HL-60 (cell line): ENCODE measurements around the gene CD99L2.

Source experiments
- CTCF ChIP-seq: IDR thresholded peaks from one replicate; pipeline ENCODE4 v1.5.1; 2011; ENCODE audit warnings: low read length, control low read depth, inconsistent platforms; ENCODE audit not compliant: insufficient read depth
- GABPA ChIP-seq: IDR thresholded peaks from 2 replicates; pipeline ENCODE4 v1.6.1; 2012; ENCODE audit warnings: low read depth
- POLR2AphosphoS5 ChIP-seq: IDR thresholded peaks from 2 replicates; pipeline ENCODE4 v1.6.1; 2012; ENCODE audit warnings: low read depth
- REST ChIP-seq: IDR thresholded peaks from 2 replicates; pipeline ENCODE4 v1.6.1; 2012; ENCODE audit warnings: low read depth; ENCODE audit not compliant: insufficient replicate concordance

GRCh38 chrX:150926791-150927190 is 28.3 kb upstream of the CD99L2 start:
- TF ChIP-seq CTCF (no peak), GABPA (no peak), REST (no peak), POLR2AphosphoS5 (no peak)
